ENCODE measurements around the gene NPAS3. TPM values are rescaled to one million over a fixed set of nuclear protein-coding genes. Genes with fewer than 3 reads are reported as not detected.

The NPAS3 gene
- total and polyA plus RNA-seq, 2 donors (not counting 1 experiment from before 2014, with no cell fraction given): 0.10 to 0.50 TPM

- Histone ChIP-seq H4K20me1 (ENCODE audit: control insufficient read depth, extremely low read depth, insufficient read depth, low read length) (no peaks in the 10 kb centered on the region), H2AFZ (ENCODE audit: low read length) (no peak overlapping the region), H3K9me3 (ENCODE audit: control insufficient read depth, insufficient read depth, low read depth, low read length) (no peaks in the 10 kb centered on the region), H3K4me1 (ENCODE audit: control insufficient read depth, extremely low read depth, insufficient read depth, low read length) (no peaks in the 10 kb centered on the region), H3K9ac (ENCODE audit: insufficient read depth, low read length) (no peak overlapping the region), H3K27me3 (ENCODE audit: control insufficient read depth, insufficient read depth, low read length) (no peaks in the 10 kb centered on the region), H3K4me2 (ENCODE audit: extremely low read depth, insufficient read depth, low read length) (no peak overlapping the region), H3K27ac (ENCODE audit: insufficient read depth, low read length) (no peak overlapping the region), H3K36me3 (ENCODE audit: control insufficient read depth, insufficient read depth, low read length) (no peaks in the 10 kb centered on the region), H3K79me2 (ENCODE audit: control insufficient read depth, insufficient read depth, low read length) (no peaks in the 10 kb centered on the region), H3K4me3 (replicated peaks in 1 of 4; ENCODE audit: control extremely low read depth in 1 of 4, insufficient read depth in 1 of 4, low read depth in 3 of 4, low read length in 4 of 4) (no peak overlapping the region)
- TF ChIP-seq EZH2 (IDR thresholded peaks at IDR 0.05; ENCODE audit: low read length, missing control alignments) (no peak), CTCF (conservative IDR thresholded peaks at IDR 0.05 in 1 of 2, IDR thresholded peaks at IDR 0.05 in 1 of 2; ENCODE audit: low read depth in 1 of 2, low read length in 2 of 2) (no peak)
- no peak for DNase-seq (ENCODE audit: low read depth in 2 of 2)
Observed at GRCh38 chr14:33016613-33017012, 77.9 kb downstream of the NPAS3 start.

- no peaks in the 10 kb centered on the region for H3K36me3 ChIP-seq (ENCODE audit: control insufficient read depth, insufficient read depth, low read length)
- no peaks in the 10 kb centered on the region for H3K79me2 ChIP-seq (ENCODE audit: control insufficient read depth, insufficient read depth, low read length)
- H3K27me3 ChIP-seq (ENCODE audit: control insufficient read depth, insufficient read depth, low read length): no peaks in the 10 kb centered on the region
- H3K9me3 ChIP-seq (ENCODE audit: control insufficient read depth, insufficient read depth, low read depth, low read length): no peaks in the 10 kb centered on the region
- DNase-seq (ENCODE audit: low read depth in 2 of 2): no peak
- H3K4me3 ChIP-seq (replicated peaks in 1 of 4; ENCODE audit: control extremely low read depth in 1 of 4, insufficient read depth in 1 of 4, low read depth in 3 of 4, low read length in 4 of 4): no peak overlapping the region
- no peak overlapping the region for H2AFZ ChIP-seq (ENCODE audit: low read length)
- TF ChIP-seq CTCF (conservative IDR thresholded peaks at IDR 0.05 in 1 of 2, IDR thresholded peaks at IDR 0.05 in 1 of 2; ENCODE audit: low read depth in 1 of 2, low read length in 2 of 2): no peak
- no peak for TF ChIP-seq EZH2 (IDR thresholded peaks at IDR 0.05; ENCODE audit: low read length, missing control alignments)
- H4K20me1 ChIP-seq (ENCODE audit: control insufficient read depth, extremely low read depth, insufficient read depth, low read length): no peaks in the 10 kb centered on the region
- H3K27ac ChIP-seq (ENCODE audit: insufficient read depth, low read length): no peak overlapping the region
- H3K9ac ChIP-seq (ENCODE audit: insufficient read depth, low read length): no peak overlapping the region
- no peaks in the 10 kb centered on the region for H3K4me1 ChIP-seq (ENCODE audit: control insufficient read depth, extremely low read depth, insufficient read depth, low read length)
- no peak overlapping the region for H3K4me2 ChIP-seq (ENCODE audit: extremely low read depth, insufficient read depth, low read length)
Observed at GRCh38 chr14:33017016-33017415, 78.3 kb downstream of the NPAS3 start.

DNA sequence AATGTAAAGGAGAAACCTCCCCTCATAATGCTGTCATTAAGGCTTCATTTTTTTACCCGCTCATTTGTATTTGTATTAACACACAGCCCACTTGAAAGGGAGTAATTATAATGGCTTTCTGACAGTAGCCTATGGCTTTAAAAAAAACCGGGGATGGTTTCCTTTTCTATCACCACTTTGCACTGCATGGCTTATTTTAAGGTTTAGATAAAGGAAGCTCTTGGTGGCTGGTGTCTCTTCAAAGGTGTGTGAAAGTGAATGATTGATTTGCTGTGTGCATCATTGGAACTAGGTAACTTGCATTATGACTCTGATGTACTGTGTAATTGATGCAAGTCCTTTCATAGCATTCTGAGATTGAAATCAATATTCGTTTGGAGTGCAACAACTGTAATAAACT is 80.7 kb downstream of the NPAS3 start:
- Histone ChIP-seq H3K79me2 (ENCODE audit: control insufficient read depth, insufficient read depth, low read length) (no peaks in the 10 kb centered on the region), H3K9me3 (ENCODE audit: control insufficient read depth, insufficient read depth, low read depth, low read length) (no peaks in the 10 kb centered on the region), H3K4me1 (ENCODE audit: control insufficient read depth, extremely low read depth, insufficient read depth, low read length) (no peaks in the 10 kb centered on the region), H3K27me3 (ENCODE audit: control insufficient read depth, insufficient read depth, low read length) (no peaks in the 10 kb centered on the region), H4K20me1 (ENCODE audit: control insufficient read depth, extremely low read depth, insufficient read depth, low read length) (no peaks in the 10 kb centered on the region), H3K27ac (ENCODE audit: insufficient read depth, low read length) (no peak overlapping the region), H3K9ac (ENCODE audit: insufficient read depth, low read length) (no peak overlapping the region), H3K4me3 (replicated peaks in 1 of 4; ENCODE audit: control extremely low read depth in 1 of 4, insufficient read depth in 1 of 4, low read depth in 3 of 4, low read length in 4 of 4) (no peak overlapping the region), H2AFZ (ENCODE audit: low read length) (no peak overlapping the region), H3K4me2 (ENCODE audit: extremely low read depth, insufficient read depth, low read length) (no peak overlapping the region), H3K36me3 (ENCODE audit: control insufficient read depth, insufficient read depth, low read length) (no peaks in the 10 kb centered on the region)
- no peak for DNase-seq (ENCODE audit: low read depth in 2 of 2)
- TF ChIP-seq EZH2 (IDR thresholded peaks at IDR 0.05; ENCODE audit: low read length, missing control alignments) (no peak), CTCF (conservative IDR thresholded peaks at IDR 0.05 in 1 of 2, IDR thresholded peaks at IDR 0.05 in 1 of 2; ENCODE audit: low read depth in 1 of 2, low read length in 2 of 2) (no peak)
